Measurements from ENCODE around the gene PAK5. TPM values are rescaled to one million over a fixed set of nuclear protein-coding genes. Genes with fewer than 3 reads are reported as not detected.

The PAK5 gene
- total and polyA plus RNA-seq, 2 of the 13 experiments (the other 11 are each of a cell fraction or from before 2014, with no cell fraction given) = not detected

DNA sequence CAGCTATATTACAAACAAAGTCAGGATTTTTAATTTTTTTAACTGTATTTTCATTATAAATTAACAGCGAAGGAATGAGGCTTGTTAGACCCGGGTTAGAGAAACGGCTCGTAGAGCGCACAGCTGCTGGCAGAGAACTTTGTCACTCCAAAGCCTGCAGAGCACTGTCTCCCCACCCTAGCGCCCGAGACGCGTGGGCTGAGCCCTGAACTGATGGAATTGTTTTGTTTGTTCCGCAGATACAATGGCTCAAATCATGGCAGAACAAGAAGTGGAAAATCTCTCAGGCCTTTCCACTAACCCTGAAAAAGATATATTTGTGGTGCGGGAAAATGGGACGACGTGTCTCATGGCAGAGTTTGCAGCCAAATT lies 323.7 kb downstream of the PAK5 start:
- Histone ChIP-seq H3K27me3 (ENCODE audit: control insufficient read depth in 1 of 2, insufficient read depth in 2 of 2, low read length in 2 of 2) (peaks cover 2 to 62% of the 10 kb centered on the region in 2 experiments; a peak in 4 of 5 replicates), H3K79me2 (ENCODE audit: insufficient read depth, low read length) (no peaks in the 10 kb centered on the region), H3K4me3 (replicated peaks in 1 of 3; ENCODE audit: insufficient read depth in 1 of 3, low read depth in 2 of 3, low read length in 3 of 3) (no peak overlapping the region), H3K9me3 (ENCODE audit: low read length) (no peaks in the 10 kb centered on the region), H3K36me3 (replicated peaks in 1 of 2; ENCODE audit: control insufficient read depth in 1 of 2, insufficient read depth in 2 of 2, low read length in 2 of 2) (no peaks in the 10 kb centered on the region), H3K4me2 (ENCODE audit: low read depth, low read length) (no peak overlapping the region), H3K27ac (ENCODE audit: extremely low read length, insufficient read depth, low read length) (no peak overlapping the region), H3K4me1 (ENCODE audit: insufficient read depth, low read length) (no peaks in the 10 kb centered on the region), H3K9ac (ENCODE audit: insufficient read depth, low read depth, low read length) (no peak overlapping the region), H2AFZ (ENCODE audit: low read length) (no peak overlapping the region), H4K20me1 (ENCODE audit: insufficient read depth, low read length) (no peaks in the 10 kb centered on the region)
- 29% methylated on average over 13 of the region's 13 CpGs for WGBS (ENCODE audit: low lambda C conversion rate)
- ChIA-PET CTCF (ENCODE audit: low intra/inter-chr PET ratio, low total read pairs) (no interaction called here), POLR2A (no interaction called here)
- in situ Hi-C loops (cut with HindIII; ENCODE audit: extremely low pct_ligation_motif_present, low pct_unique_long_range_greater_than_20kb) = no loop called here
- no TSS peak for BruUV-seq (replicated peaks)
- intact Hi-C loops (cut with micrococcal nuclease; ENCODE audit: unreplicated experiment) = no loop called here
- TF ChIP-seq ZNF674 (CRISPR knock-in tag; IDR thresholded peaks at IDR 0.05; ENCODE audit: low read depth) = no peak
- TF ChIP-seq, protein P1, sequence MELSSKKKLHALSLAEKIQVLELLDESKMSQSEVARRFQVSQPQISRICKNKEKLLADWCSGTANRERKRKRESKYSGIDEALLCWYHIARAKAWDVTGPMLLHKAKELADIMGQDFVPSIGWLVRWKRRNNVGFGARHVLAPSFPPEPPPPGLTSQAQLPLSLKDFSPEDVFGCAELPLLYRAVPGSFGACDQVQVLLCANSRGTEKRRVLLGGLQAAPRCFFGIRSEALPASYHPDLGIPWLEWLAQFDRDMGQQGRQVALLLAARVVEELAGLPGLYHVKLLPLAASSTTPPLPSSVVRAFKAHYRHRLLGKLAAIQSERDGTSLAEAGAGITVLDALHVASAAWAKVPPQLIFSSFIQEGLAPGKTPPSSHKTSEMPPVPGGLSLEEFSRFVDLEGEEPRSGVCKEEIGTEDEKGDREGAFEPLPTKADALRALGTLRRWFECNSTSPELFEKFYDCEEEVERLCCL (CRISPR knock-in tag; IDR thresholded peaks at IDR 0.05; ENCODE audit: borderline replicate concordance) = no peak
- no peak for TF ChIP-seq ZNF567 (CRISPR knock-in tag; IDR thresholded peaks at IDR 0.05; ENCODE audit: borderline replicate concordance)
- TF ChIP-seq FOXK1 (CRISPR knock-in tag; IDR thresholded peaks at IDR 0.05; ENCODE audit: borderline replicate concordance, low read depth) = no peak
- no peak for TF ChIP-seq ARNT2 (CRISPR knock-in tag; IDR thresholded peaks at IDR 0.05; ENCODE audit: low read depth)
- no peak for TF ChIP-seq XRCC5 (optimal IDR thresholded peaks at IDR 0.05; ENCODE audit: low read length)
- no peak for TF ChIP-seq CREM (IDR thresholded peaks at IDR 0.05)
- no peak for TF ChIP-seq CREM (CRISPR knock-in tag; IDR thresholded peaks at IDR 0.05)
- TF ChIP-seq THAP11 (CRISPR knock-in tag; IDR thresholded peaks at IDR 0.05) = no peak
- no peak for TF ChIP-seq ZNF282 (IDR thresholded peaks at IDR 0.05; ENCODE audit: partially characterized antibody)
- no peak for TF ChIP-seq HIVEP1 (CRISPR knock-in tag; IDR thresholded peaks at IDR 0.05)
- TF ChIP-seq EED (CRISPR knock-in tag; IDR thresholded peaks at IDR 0.05) = no peak
- TF ChIP-seq SAFB2 (CRISPR knock-in tag; IDR thresholded peaks at IDR 0.05; ENCODE audit: borderline replicate concordance, low read depth) = no peak
- no peak for TF ChIP-seq ZNF232 (CRISPR knock-in tag; IDR thresholded peaks at IDR 0.05; ENCODE audit: borderline replicate concordance)
- TF ChIP-seq, protein P2, sequence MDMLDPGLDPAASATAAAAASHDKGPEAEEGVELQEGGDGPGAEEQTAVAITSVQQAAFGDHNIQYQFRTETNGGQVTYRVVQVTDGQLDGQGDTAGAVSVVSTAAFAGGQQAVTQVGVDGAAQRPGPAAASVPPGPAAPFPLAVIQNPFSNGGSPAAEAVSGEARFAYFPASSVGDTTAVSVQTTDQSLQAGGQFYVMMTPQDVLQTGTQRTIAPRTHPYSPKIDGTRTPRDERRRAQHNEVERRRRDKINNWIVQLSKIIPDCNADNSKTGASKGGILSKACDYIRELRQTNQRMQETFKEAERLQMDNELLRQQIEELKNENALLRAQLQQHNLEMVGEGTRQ (IDR thresholded peaks at IDR 0.05; ENCODE audit: low read depth, low read length) = no peak
- TF ChIP-seq, protein P2 (CRISPR knock-in tag; IDR thresholded peaks at IDR 0.05; ENCODE audit: borderline replicate concordance) = no peak
- no peak for TF ChIP-seq ASH2L (IDR thresholded peaks at IDR 0.05; ENCODE audit: insufficient read length, low read depth, low read length)
- no peak for TF ChIP-seq ZNF468 (CRISPR knock-in tag; IDR thresholded peaks at IDR 0.05)
- TF ChIP-seq ZNF354B (CRISPR knock-in tag; IDR thresholded peaks at IDR 0.05) = no peak
- ATAC-seq (no peak; the same call in 2 of the 3 replicates), FAIRE-seq (no peak), DNase-seq (ENCODE audit: low spot score) (no peak)
